ENCODE results near the gene SLC4A9. TPM values are rescaled to one million over a fixed set of nuclear protein-coding genes. Genes with fewer than 3 reads are reported as not detected.

Gene SLC4A9
- polyA plus RNA-seq, 1 experiment: not detected

DNA sequence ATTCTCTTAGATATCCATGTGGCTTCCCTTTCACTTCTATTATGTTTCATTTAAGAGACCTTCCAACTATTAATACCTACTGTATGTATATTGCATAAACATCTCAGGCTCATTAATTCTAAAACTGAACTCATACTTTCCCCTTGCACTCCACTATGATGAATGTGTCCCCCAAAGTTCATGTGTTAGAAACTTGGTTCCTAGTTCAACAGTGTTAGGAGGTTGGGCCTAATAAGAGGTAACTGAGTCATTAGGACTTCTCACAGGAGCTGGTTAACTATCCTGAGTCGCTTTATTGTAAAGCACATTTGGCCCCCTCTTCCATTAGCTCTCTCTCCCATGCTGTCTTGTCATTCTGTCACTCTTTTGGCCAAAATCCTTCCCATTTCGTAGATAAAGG lies 63.6 kb downstream of the SLC4A9 start:
- Histone ChIP-seq H3K27me3 (ENCODE audit: control insufficient read depth, insufficient read depth, low read length) (no peaks in the 10 kb centered on the region), H3K4me3 (ENCODE audit: low read depth, low read length) (no peak overlapping the region), H3K36me3 (ENCODE audit: control insufficient read depth, insufficient read depth, low read length) (no peaks in the 10 kb centered on the region)
- POLR2A ChIA-PET: no interaction called here
- DNase-seq (ENCODE audit: low read depth): no peak
- no peak for TF ChIP-seq CTCF (IDR thresholded peaks at IDR 0.05; ENCODE audit: insufficient read depth, low read depth, low read length)
- CTCF ChIA-PET: interaction anchor here (1.3 kb wide), 1 partner anchor 13 kb away, joined by 3 read pairs; no protein-coding TSS in a partner anchor

DNA sequence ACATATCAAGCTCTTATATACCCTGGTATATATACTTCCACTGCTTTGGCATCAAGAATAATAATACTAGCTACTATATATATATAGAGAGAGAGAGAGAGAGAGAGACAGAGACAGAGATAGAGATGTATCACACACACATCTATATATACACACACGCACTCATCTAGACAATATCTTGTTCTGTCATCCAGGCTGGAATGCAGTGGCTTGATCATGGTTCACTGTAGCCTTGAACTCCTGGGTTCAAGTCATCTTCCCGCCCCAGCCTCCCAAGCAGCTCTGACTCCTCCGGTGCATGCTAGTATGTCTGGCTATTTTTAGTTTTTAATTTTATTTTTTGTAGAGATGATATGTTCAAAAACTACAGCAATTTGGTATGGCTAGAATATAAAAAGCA lies 64.1 kb downstream of the SLC4A9 start:
- no peak overlapping the region for H3K4me3 ChIP-seq (ENCODE audit: low read depth, low read length)
- DNase-seq (ENCODE audit: low read depth): no peak
- H3K27me3 ChIP-seq (ENCODE audit: control insufficient read depth, insufficient read depth, low read length): no peaks in the 10 kb centered on the region
- POLR2A ChIA-PET: no interaction called here
- CTCF ChIA-PET: interaction anchor here (1.3 kb wide), 1 partner anchor 13 kb away, joined by 3 read pairs; no protein-coding TSS in a partner anchor
- H3K36me3 ChIP-seq (ENCODE audit: control insufficient read depth, insufficient read depth, low read length): no peaks in the 10 kb centered on the region
- TF ChIP-seq CTCF (IDR thresholded peaks at IDR 0.05; ENCODE audit: insufficient read depth, low read depth, low read length): no peak

Small RNA genes within 50 kb of the gene (small RNA-seq; reads per million reads assigned to genes)
- not detected for gene RNU4-14P (ENCODE audit: insufficient read length, low read depth, low replicate concordance)

Other genes starting within 250 kb of the SLC4A9 start
- 5.2 and 6.7 TPM in 2 replicates for gene PURA, start 246.1 kb upstream of the SLC4A9 start, polyA plus RNA-seq (2011; rRNA removed)
- 1.5 and 3.8 TPM in 2 replicates for gene IGIP, start 234.3 kb upstream of the SLC4A9 start, polyA plus RNA-seq (2011; rRNA removed)
- gene CYSTM1, start 185.0 kb upstream of the SLC4A9 start, polyA plus RNA-seq (2011; rRNA removed): 29.8 and 33.1 TPM in 2 replicates
- 97.7 and 114 TPM in 2 replicates for gene PFDN1, start 57.1 kb upstream of the SLC4A9 start, polyA plus RNA-seq (2011; rRNA removed)
- gene HBEGF, start 13.6 kb upstream of the SLC4A9 start, polyA plus RNA-seq (2011; rRNA removed): 2.4 and 3.1 TPM in 2 replicates
- 28.0 and 37.4 TPM in 2 replicates for gene ANKHD1, start 41.6 kb downstream of the SLC4A9 start, polyA plus RNA-seq (2011; rRNA removed)
- 5.5 and 7.9 TPM in 2 replicates for gene EIF4EBP3, start 187.5 kb downstream of the SLC4A9 start, polyA plus RNA-seq (2011; rRNA removed)
- gene SRA1, start 197.3 kb downstream of the SLC4A9 start, polyA plus RNA-seq (2011; rRNA removed): 46.2 and 51.1 TPM in 2 replicates
- gene APBB3, start 204.4 kb downstream of the SLC4A9 start, polyA plus RNA-seq (2011; rRNA removed): 15.2 and 24.3 TPM in 2 replicates
- 70.2 and 101 TPM in 2 replicates for gene SLC35A4, start 204.6 kb downstream of the SLC4A9 start, polyA plus RNA-seq (2011; rRNA removed)

Data from BJ (cell line).